HCT116 (cell line): ENCODE results near the gene MS4A4E.

Experiments used
- EZH2 ChIP-seq: fragments of 200-600 bp; sonication (generic); IDR thresholded peaks from 2 replicates; pipeline ENCODE4 v1.6.1; 2017; ENCODE audit warnings: antibody characterized with exemption, mixed run types
- EZH2phosphoT487 ChIP-seq: fragments of 200-600 bp; IDR thresholded peaks from 2 replicates; pipeline ENCODE4 v1.6.1; 2018; ENCODE audit warnings: antibody characterized with exemption, borderline replicate concordance
- POLR2A ChIP-seq: IDR thresholded peaks from 2 replicates; pipeline ENCODE4 v1.7.0; 2011; ENCODE audit warnings: borderline replicate concordance; ENCODE audit not compliant: insufficient read depth, insufficient read length; ENCODE audit errors: extremely low read depth
- SP1 ChIP-seq: IDR thresholded peaks from 2 replicates; pipeline ENCODE4 v1.6.1; 2012; ENCODE audit warnings: low read depth
- TF ChIP-seq, protein P1 (sequence below), 3 experiments: fragments of 200-600 bp in 1 of 3; sonication (generic) in 1 of 3; IDR thresholded peaks in 2 of 3; conservative IDR thresholded peaks in 1 of 3; 2 replicates each; pipeline ENCODE4 v1.5.1; 2012 to 2017; ENCODE audit warnings: low read depth in 2 of 3, low read length in 2 of 3, antibody characterized with exemption in 1 of 3, borderline replicate concordance in 1 of 3, control low read depth in 1 of 3, mild to moderate bottlenecking in 1 of 3, mixed read lengths in 1 of 3, mixed run types in 1 of 3, moderate library complexity in 1 of 3; ENCODE audit not compliant: insufficient read depth in 1 of 3

DNA sequence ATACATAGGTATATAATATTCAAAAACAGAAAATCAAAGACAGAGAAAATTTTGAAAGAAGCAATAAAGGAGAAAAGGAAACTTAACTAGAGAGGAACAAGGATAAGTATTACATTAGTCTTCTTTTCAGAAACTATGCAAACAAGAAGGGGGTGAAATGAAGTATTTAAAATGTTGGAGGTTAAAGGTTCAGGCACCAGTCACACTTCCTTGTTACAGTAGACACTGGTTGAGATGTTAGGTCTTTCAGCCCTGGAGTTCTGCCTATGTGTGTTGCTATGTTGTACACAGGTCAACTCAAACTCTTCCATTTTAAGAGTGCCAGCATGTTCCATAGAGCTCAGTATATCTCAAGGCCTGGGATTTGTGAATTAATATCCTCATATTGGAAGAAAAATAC, 31.5 kb upstream of the MS4A4E start:
- TF ChIP-seq EZH2phosphoT487: no peak
- TF ChIP-seq, protein P1, sequence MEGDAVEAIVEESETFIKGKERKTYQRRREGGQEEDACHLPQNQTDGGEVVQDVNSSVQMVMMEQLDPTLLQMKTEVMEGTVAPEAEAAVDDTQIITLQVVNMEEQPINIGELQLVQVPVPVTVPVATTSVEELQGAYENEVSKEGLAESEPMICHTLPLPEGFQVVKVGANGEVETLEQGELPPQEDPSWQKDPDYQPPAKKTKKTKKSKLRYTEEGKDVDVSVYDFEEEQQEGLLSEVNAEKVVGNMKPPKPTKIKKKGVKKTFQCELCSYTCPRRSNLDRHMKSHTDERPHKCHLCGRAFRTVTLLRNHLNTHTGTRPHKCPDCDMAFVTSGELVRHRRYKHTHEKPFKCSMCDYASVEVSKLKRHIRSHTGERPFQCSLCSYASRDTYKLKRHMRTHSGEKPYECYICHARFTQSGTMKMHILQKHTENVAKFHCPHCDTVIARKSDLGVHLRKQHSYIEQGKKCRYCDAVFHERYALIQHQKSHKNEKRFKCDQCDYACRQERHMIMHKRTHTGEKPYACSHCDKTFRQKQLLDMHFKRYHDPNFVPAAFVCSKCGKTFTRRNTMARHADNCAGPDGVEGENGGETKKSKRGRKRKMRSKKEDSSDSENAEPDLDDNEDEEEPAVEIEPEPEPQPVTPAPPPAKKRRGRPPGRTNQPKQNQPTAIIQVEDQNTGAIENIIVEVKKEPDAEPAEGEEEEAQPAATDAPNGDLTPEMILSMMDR (IDR thresholded peaks at IDR 0.05 in 2 of 3, conservative IDR thresholded peaks at IDR 0.05 in 1 of 3; ENCODE audit: borderline replicate concordance in 1 of 3, insufficient read depth in 1 of 3, low read depth in 2 of 3, low read length in 2 of 3): no peak
- TF ChIP-seq EZH2: no peak
- no peak for TF ChIP-seq POLR2A
- TF ChIP-seq SP1: no peak
